HG03280 (cell line): ENCODE measurements around the gene MICAL2.

Experiments used
- ATAC-seq: cut with Tn5 transposase; IDR thresholded peaks from one replicate; pipeline ENCODE4 v1.9.1; 2021; ENCODE audit warnings: mild to moderate bottlenecking, moderate library complexity; ENCODE audit not compliant: unreplicated experiment

Gene MICAL2

GRCh38 chr11:12077535-12078280, 32.7 kb upstream of the MICAL2 start:
- no peak for ATAC-seq

GRCh38 chr11:12079726-12080556, 30.4 kb upstream of the MICAL2 start:
- no peak for ATAC-seq

GRCh38 chr11:12083380-12083779, 27.0 kb upstream of the MICAL2 start:
- no peak for ATAC-seq

GRCh38 chr11:12084256-12084655, 26.1 kb upstream of the MICAL2 start:
- no peak for ATAC-seq

- no peak for ATAC-seq
Observed at GRCh38 chr11:12085371-12086251, 24.8 kb upstream of the MICAL2 start.

GRCh38 chr11:12086271-12087074, 23.9 kb upstream of the MICAL2 start:
- no peak for ATAC-seq

GRCh38 chr11:12087075-12088004, 23.1 kb upstream of the MICAL2 start:
- ATAC-seq, result no peak

GRCh38 chr11:12088047-12088481, 22.3 kb upstream of the MICAL2 start:
- no peak for ATAC-seq

- no peak for ATAC-seq
Observed at GRCh38 chr11:12088531-12088930, 21.9 kb upstream of the MICAL2 start.

- ATAC-seq, result no peak
Observed at GRCh38 chr11:12089041-12089440, 21.3 kb upstream of the MICAL2 start.

- ATAC-seq, result no peak
Observed at GRCh38 chr11:12089473-12089872, 20.9 kb upstream of the MICAL2 start.

- no peak for ATAC-seq
Observed at GRCh38 chr11:12090061-12090591, 20.3 kb upstream of the MICAL2 start.

GRCh38 chr11:12090761-12091258, 19.6 kb upstream of the MICAL2 start:
- ATAC-seq, result no peak

- no peak for ATAC-seq
Observed at GRCh38 chr11:12091956-12092558, 18.3 kb upstream of the MICAL2 start.

GRCh38 chr11:12092714-12093113, 17.7 kb upstream of the MICAL2 start:
- no peak for ATAC-seq

GRCh38 chr11:12094872-12095800, 15.3 kb upstream of the MICAL2 start:
- ATAC-seq, result no peak

- no peak for ATAC-seq
Observed at GRCh38 chr11:12097219-12097618, 13.2 kb upstream of the MICAL2 start.
